ENCODE measurements around the gene SERPINE2.
A peak's percentile ranks its signal among the peaks of the same experiment; 100 is the strongest.

The SERPINE2 gene, protein sequence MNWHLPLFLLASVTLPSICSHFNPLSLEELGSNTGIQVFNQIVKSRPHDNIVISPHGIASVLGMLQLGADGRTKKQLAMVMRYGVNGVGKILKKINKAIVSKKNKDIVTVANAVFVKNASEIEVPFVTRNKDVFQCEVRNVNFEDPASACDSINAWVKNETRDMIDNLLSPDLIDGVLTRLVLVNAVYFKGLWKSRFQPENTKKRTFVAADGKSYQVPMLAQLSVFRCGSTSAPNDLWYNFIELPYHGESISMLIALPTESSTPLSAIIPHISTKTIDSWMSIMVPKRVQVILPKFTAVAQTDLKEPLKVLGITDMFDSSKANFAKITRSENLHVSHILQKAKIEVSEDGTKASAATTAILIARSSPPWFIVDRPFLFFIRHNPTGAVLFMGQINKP

DNA sequence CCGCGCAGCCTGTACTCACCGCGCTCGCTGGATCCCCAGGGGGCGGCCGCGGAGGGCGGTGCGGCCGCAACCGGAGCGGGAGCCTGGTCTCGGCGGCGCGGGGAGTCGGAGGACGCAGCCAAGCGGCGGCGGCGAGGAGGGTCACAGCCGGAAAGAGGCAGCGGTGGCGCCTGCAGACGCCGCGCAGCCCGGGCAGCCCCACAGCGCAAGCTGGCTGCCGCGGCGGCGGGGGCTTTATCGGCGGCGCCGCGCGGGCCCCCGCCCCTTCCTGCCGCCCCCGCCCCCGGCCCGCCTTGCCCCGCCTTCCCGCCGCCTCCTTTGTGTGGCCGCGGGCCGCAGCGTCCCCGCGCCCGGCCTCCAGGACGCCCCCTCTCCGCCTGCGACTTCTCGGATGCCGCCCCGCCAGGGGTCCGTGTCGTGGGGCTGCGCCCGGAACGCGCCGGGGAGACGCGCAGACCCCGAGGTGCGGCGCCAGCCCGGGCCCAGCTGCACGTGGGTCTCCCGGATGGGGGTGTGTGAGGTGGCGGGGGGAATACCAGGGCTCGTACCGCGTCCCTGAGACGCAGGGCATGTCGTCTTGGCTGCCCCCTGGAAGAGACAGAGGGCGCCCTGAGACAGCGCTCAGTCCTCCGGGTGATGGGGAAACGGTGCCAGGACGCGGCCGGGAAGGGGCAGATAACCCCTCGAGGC is at the start of gene SERPINE2:
Gene SERPINE2, minus strand, starts transcription at position 207 of the 690 bp plus-strand sequence. CDS start 37,386 bp downstream, outside the sequence.
- peak; percentile 45 for DNase-seq

DNA sequence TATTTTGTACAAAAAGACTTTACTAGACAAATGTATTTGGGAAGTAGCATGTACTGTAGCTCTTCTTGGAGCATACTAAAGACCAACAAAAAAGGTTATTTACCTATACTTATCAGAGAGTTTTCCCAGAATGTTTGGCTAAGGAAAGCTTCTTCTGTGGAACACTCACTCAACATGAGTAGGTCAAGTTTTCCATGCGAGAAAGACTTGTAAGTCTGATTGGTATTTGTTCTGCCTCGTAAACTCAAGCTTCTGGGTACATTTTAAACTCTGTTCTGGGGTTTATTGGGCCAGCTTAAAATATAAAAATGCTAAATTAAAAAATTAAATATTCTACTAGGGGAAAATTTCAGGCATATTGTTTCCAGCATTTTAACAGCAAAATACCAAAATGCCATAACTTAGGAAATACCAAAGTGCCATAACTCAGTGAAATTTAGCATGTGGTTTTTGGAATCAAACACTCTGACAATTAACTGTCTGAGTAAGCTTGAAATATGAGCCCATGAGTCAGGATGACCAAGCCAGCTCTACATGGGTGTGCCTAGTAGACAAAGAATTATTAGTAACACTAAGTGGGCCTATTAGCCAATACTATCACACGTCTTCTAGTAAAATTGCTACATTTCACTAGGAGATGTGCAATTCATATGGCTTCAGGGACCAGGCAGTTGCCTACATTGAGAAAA is 47.3 kb upstream of the SERPINE2 start:
- DNase-seq, result no peak

DNA sequence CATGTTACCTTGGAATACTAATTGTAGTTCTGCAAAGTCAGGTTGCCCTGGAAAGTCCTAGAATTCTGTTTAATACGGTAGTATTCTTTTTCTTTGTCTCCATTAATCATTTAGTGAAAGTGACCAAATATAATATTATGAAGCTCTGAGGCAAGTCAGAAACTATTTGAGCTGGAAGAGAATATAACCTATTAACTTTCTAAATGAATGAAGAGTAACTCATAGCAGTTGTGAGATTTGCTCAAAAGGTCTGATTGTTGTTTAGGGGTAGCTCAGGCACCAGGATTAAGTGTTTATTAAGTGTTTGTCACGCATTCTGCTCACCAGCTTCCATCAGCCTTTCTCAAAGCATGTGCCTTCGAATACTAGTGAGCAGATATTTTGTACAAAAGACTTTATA is 46.7 kb upstream of the SERPINE2 start:
- DNase-seq, result no peak

- no peak for DNase-seq
Observed at GRCh38 chr2:224085246-224085645, 46.2 kb upstream of the SERPINE2 start.

DNA sequence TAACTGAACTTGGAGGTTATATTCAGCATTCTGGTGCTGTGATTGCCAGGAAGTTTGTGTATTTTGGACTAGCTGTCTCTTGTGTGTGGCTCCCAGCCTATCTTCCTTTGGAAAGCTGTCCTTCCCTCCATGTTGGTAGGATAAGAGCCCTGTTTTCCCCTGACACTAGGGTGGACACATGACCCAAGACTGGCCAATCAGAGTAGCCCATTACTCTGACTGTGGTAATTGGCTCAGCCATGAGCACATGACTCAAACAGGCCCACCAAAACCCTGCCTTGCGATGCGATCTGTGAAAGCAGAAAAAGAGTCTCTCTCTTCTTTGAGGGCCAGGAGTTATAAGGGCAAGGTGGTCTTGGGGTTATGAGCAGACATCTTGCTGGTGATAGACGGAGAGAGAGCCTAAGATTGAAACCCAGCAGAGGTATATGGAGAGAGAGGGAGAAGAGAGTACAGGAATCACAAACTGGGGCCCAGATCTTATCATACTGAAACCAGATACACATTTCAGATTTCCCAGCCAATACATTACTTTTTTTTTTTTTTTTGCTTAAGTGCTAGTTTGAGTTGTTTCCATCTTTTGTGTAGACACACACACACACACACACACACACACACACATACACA is 45.3 kb upstream of the SERPINE2 start:
- no peak for DNase-seq

- DNase-seq, result no peak
Observed at GRCh38 chr2:224083638-224084037, 44.6 kb upstream of the SERPINE2 start.

DNA sequence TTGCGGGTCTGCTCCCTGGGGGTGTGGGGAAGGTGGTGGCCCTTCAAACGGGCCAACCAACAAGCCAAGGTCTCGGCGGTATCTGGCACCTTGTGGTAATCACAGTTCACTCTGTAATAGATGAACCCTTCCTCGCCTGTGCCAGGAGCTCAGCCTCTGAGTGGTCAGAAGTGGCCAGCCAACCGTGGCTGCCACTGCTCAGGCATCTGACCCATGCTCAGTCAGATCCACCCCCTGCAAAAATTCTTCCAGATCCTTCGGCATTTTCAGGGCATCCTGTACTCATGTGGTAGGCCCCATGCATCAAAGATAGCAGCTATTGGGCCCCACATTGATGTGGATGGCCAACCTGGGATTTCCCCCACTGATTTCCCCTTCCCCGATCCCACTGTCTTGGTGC is 39.6 kb upstream of the SERPINE2 start:
- no peak for DNase-seq

- no peak for DNase-seq
Observed at GRCh38 chr2:224077773-224078507, 38.9 kb upstream of the SERPINE2 start.

DNA sequence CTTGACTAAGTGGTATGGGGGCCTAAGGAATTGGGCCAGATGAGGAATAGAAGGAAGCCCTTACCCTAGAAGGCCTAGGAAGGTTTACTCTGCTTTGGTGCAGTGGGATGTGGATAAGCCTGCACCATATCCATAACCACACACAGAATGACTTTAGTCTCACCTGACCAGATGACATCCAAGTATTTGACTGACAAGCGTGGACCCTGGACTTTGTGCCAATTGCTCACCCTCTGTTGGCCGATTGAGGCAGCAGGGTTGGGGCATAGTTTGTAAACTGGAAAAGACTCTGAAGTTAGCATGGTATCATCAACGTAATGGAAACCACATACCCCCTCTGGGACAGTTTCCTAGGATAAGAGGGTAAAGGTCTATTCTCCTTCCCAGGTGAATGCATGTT is 36.5 kb upstream of the SERPINE2 start:
- no peak for DNase-seq

DNA sequence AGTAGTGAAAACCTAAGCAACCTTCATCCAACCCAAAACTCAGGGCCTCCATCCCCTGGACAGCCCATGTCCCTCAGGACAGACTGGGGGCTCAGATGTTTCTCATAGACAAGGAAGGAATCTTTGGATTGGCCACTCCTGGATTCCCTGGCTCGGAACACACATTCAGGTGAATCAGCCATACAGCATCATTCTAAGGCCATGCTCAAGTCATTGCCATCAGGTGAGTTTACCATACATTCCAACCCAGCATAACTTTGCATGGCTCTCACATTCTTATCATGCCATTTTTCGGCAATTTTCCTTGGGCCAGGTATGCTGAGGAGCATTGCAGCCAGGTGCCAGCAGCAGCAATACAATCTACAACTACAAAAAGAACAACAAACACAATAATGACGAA is 34.6 kb upstream of the SERPINE2 start:
- DNase-seq, result no peak

- DNase-seq, result no peak
Observed at GRCh38 chr2:224072541-224073188, 33.6 kb upstream of the SERPINE2 start.

GRCh38 chr2:224069172-224069571 is 30.1 kb upstream of the SERPINE2 start:
- no peak for DNase-seq

DNA sequence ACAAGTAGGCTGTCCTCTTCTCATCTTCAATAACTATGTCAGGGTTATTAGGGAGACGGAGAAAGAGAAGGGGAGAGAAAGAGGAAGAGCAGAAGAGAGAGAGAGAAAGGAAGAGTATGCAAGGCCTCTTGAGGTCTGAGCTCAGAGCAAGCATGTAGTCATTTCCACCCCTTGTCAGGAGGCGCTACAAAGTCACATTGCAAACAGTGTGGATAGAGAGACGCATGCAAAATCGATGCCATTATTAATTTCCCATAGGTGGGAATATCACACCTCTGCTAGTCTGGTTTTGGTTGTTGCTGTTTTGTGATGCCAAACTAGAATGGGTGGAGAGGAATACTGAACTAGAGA is 24.2 kb upstream of the SERPINE2 start:
- DNase-seq, result no peak

- no peak for DNase-seq
Observed at GRCh38 chr2:224062481-224063297, 23.6 kb upstream of the SERPINE2 start.

- no peak for DNase-seq
Observed at GRCh38 chr2:224060783-224061482, 21.8 kb upstream of the SERPINE2 start.

- DNase-seq, result no peak
Observed at GRCh38 chr2:224059178-224059577, 20.1 kb upstream of the SERPINE2 start.

- no peak for DNase-seq
Observed at GRCh38 chr2:224058048-224058775, 19.1 kb upstream of the SERPINE2 start.

DNA sequence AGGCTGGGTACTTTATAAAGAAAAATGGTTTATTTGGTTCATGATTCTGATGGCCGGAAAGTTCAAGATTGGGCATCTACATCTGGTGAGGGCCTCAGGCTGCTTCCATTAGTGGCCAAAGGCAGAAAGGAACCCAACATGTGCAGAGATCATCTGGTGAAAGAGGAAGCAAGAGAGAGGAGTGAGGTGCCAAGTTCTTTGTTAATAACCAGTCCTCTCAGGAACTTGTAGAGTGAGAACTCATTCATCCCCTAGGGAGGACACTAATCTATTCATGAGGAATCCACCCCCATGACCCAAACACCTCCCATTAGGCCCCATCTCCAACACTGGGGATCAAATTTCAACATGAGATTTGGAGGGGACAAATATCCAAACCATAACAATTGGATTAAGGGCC is 17.8 kb upstream of the SERPINE2 start:
- no peak for DNase-seq

- no peak for DNase-seq
Observed at GRCh38 chr2:224055101-224055500, 16.0 kb upstream of the SERPINE2 start.

GRCh38 chr2:224046752-224047151 is 7.7 kb upstream of the SERPINE2 start:
- DNase-seq, result no peak
